HepG2 (cell line): Measurements from ENCODE around the gene ODC1.

Source experiments
- CHD2 ChIP-seq: IDR thresholded peaks from 2 replicates; pipeline ENCODE4 v1.6.1; 2011; ENCODE audit warnings: low read depth, low read length, improper control_type of control experiment
- HDAC1 ChIP-seq: sonication (generic); formaldehyde crosslinking; IDR thresholded peaks from 2 replicates; pipeline ENCODE4 v1.5.1; 2020; ENCODE audit warnings: mild to moderate bottlenecking, missing genetic modification reagents
- JARID2 ChIP-seq: sonication (generic); formaldehyde crosslinking; IDR thresholded peaks from 2 replicates; pipeline ENCODE4 v1.8.1; 2023; ENCODE audit warnings: missing genetic modification reagents, inconsistent platforms; ENCODE audit not compliant: insufficient replicate concordance
- MAFK ChIP-seq, 2 experiments: IDR thresholded peaks in 1 of 2; conservative IDR thresholded peaks in 1 of 2; 2 replicates each; pipeline ENCODE4 v1.6.1; 2011; ENCODE audit warnings: improper control_type of control experiment in 2 of 2, low read length in 2 of 2
- NCOA2 ChIP-seq: sonication (generic); formaldehyde crosslinking; IDR thresholded peaks from 2 replicates; pipeline ENCODE4 v1.8.0; 2022; ENCODE audit warnings: inconsistent platforms
- PAX8 ChIP-seq: sonication (generic); formaldehyde crosslinking; IDR thresholded peaks from 2 replicates; pipeline ENCODE4 v1.8.0; 2022; ENCODE audit warnings: mild to moderate bottlenecking, missing genetic modification reagents, borderline replicate concordance
- RXRB ChIP-seq: IDR thresholded peaks from 2 replicates; pipeline ENCODE4 v1.6.1; 2016; ENCODE audit warnings: borderline replicate concordance, missing genetic modification reagents, missing compliant biosample characterization
- TCF7 ChIP-seq: sonication (generic); IDR thresholded peaks from 2 replicates; pipeline ENCODE4 v1.6.1; 2016; ENCODE audit warnings: antibody characterized with exemption, low read depth
- TP53 ChIP-seq: sonication (generic); formaldehyde crosslinking; conservative IDR thresholded peaks from 2 replicates; pipeline ENCODE4 v1.4.0; 2020; ENCODE audit warnings: missing genetic modification reagents
- ZBTB37 ChIP-seq: sonication (generic); formaldehyde crosslinking; IDR thresholded peaks from 2 replicates; pipeline ENCODE4 v1.4.0; 2020; ENCODE audit warnings: mild to moderate bottlenecking, missing genetic modification reagents
- ZNF274 ChIP-seq: sonication (generic); formaldehyde crosslinking; IDR thresholded peaks from 2 replicates; pipeline ENCODE4 v1.5.1; 2020; ENCODE audit warnings: mild to moderate bottlenecking, missing genetic modification reagents
- ZNF350 ChIP-seq: sonication (generic); formaldehyde crosslinking; IDR thresholded peaks from 2 replicates; pipeline ENCODE4 v1.4.0; 2020; ENCODE audit warnings: mild to moderate bottlenecking, low read depth, missing genetic modification reagents, borderline replicate concordance
- TF ChIP-seq, protein P1 (sequence below): sonication (generic); formaldehyde crosslinking; IDR thresholded peaks from 2 replicates; pipeline ENCODE4 v1.5.0; 2020; ENCODE audit warnings: mild to moderate bottlenecking, missing genetic modification reagents, moderate library complexity

DNA sequence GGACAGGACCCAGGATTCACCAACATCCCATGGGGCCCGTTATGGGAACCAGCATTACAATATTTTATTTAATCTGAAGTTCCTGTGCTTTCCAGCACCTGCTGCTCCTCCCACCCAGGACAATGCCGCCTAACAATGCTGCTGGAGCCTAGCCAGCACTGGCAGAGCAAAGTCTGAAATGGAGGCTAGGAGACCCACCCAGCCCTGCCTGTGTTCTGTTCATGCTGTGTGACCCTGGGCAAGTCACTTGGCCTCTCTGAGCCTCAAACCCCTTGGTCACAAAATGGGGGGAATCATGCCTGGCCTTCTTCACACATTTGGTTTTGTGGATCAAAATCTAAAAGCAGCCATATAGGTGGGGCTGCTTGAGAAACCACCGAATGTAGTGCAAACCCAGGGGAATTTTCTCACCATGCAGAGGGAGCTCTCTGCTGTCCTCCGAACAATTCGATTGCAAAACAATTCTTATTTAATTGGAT lies 38.5 kb upstream of the ODC1 start:
- TF ChIP-seq CHD2 (no peak), RXRB (no peak), TP53 (CRISPR knock-in tag) (no peak), NCOA2 (CRISPR knock-in tag) (no peak), ZNF350 (no peak), ZNF274 (CRISPR knock-in tag) (no peak), HDAC1 (no peak), TCF7 (no peak), ZBTB37 (CRISPR knock-in tag) (no peak), PAX8 (CRISPR knock-in tag) (no peak), JARID2 (CRISPR knock-in tag) (no peak), MAFK (conservative IDR thresholded peaks at IDR 0.05 in 1 of 2, IDR thresholded peaks at IDR 0.05 in 1 of 2; ENCODE audit: low read length in 2 of 2) (no peak)
- TF ChIP-seq, protein P1, sequence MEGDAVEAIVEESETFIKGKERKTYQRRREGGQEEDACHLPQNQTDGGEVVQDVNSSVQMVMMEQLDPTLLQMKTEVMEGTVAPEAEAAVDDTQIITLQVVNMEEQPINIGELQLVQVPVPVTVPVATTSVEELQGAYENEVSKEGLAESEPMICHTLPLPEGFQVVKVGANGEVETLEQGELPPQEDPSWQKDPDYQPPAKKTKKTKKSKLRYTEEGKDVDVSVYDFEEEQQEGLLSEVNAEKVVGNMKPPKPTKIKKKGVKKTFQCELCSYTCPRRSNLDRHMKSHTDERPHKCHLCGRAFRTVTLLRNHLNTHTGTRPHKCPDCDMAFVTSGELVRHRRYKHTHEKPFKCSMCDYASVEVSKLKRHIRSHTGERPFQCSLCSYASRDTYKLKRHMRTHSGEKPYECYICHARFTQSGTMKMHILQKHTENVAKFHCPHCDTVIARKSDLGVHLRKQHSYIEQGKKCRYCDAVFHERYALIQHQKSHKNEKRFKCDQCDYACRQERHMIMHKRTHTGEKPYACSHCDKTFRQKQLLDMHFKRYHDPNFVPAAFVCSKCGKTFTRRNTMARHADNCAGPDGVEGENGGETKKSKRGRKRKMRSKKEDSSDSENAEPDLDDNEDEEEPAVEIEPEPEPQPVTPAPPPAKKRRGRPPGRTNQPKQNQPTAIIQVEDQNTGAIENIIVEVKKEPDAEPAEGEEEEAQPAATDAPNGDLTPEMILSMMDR (CRISPR knock-in tag), result no peak
